Measurements from ENCODE around the gene COL4A6.

COL4A6 gene

DNA sequence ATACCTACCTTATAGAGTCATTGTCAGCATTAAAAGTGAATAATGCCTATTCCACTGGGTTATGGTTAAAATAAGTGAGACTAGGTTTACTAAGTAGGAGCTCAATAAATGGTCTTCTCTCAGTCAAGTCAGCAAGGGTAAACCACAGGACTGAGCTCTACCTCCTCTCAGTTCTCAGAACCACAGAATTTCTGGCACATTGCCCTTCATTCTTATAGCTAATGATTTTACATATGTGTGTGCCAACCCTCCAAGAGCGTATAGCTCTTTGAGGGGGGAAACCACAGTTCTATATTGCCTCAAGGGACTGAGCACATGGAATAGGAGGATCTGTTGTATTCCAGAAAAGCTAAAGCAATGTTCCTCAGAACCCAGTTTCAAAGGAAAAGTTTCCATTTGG lies 221.8 kb downstream of the COL4A6 start:
- no peak for DNase-seq

DNA sequence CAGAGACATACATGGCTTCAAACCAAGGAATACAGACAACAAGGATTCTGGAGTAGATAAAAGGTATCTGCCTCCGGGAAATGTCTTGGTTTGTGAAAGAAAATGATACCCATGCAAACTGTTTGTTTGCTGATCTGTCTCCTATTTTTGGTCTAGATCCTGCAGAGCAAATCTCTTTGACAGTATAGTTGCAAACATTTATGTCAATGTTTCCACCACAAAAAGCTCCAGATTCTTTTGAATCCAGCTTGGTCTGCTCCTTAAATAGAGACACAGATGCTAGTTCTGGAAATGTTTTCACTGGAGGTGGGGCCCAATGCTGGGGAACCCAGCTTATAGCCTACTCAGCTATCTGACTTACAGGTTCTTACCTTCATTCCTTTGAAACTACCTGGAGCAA lies 226.9 kb downstream of the COL4A6 start:
- DNase-seq = no peak

DNA sequence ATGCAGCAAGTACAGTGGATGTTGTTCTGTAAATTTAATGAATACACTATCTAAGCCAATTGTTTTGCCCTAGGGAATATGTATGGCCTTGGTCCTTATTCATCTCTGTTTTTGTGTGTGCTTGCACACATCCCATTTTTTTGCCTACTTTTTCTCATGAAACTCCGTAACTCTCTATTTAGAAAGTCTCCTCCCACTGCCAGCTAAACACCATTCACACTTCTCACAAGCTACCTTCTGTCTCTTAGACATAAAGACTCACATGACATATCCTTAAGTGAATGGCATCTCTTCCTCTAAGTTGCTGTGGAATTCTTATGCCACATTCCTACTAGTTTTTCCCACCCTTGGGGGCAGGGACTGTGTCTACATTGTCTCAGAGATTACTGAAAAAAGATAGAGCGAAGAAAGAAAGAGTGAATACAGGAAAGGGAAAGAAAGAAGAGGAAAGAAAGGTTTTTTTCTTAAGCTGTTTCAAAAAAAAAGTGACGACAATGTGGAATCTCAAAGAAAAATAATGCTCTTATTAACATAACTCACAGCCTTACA lies 229.1 kb downstream of the COL4A6 start:
- DNase-seq = no peak

DNA sequence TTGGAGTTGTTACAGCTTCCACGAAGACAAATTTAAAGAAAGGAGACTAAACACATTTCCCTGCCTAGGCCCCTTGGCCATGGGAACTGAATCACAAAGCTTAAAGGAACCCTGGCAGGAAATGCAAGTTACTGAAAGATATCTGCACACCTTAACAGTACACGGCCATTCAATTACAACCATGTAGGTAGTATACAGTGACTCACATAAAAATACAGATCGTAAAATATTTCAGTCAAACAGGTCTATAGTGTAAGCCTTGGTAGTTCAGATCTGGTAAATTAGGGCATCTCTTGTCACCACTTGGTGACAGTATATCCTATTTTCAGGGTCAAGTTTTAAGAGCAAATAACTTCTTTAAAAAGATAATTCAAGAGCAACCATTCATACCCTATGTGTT lies 234.7 kb downstream of the COL4A6 start:
- no peak for DNase-seq

DNA sequence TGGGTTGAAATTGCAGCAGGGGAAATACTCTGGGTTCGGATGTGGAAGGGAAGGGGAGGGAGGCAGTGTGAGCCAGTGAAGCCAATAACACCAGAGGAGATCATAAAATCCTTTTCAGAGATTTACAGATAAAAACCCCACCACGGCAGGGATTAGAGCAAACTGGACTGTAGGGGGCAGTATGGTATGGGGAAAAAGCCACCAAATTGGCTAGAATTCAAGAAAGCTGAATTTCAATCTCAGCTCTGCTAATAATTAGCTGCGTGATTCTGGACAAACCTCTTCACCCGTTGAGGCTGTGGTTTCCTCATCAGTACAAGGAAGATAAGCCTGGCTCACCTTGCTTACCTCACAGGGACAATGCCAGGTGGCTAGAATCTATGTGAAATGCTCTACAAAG lies 238.5 kb downstream of the COL4A6 start:
- no peak for DNase-seq

DNA sequence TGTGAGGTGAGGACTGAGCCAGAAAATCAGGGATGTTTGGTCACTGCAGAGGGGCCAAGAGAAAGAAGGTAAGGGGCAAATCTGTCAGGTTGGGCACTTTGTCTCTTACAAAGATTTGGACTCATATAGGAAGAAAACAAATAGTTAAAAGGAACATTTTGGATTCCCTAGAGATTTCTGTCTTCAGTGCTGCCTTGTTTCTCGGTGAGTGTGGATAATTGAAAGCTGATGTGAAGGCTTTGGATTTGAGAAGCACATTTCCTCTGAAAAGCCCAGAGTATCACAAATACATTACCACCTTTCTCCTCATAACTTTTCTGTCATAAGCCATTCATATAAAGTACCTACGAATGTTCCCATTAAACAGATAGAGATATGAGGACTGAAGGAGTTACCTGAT lies 239.2 kb downstream of the COL4A6 start:
- no peak for DNase-seq

DNA sequence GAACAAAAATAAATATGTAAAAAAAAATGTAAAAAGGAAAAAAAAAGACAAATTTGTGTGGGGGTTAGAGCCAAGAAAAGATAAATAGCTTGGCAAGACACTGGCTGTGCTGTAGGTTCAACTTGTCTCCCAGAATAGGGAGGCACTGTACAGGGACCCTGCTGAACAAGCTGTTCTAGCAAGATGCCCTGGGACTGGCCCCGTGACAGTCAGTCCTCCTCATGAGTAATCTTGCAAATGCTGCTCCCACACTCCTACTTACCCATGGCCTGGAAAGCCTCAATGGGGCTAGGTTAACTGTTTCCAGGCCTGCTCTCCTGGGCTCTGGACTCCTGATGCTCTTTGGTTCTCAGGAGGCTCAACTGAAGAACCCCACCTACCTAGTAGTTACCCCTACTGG lies 239.8 kb downstream of the COL4A6 start:
- DNase-seq = no peak

DNA sequence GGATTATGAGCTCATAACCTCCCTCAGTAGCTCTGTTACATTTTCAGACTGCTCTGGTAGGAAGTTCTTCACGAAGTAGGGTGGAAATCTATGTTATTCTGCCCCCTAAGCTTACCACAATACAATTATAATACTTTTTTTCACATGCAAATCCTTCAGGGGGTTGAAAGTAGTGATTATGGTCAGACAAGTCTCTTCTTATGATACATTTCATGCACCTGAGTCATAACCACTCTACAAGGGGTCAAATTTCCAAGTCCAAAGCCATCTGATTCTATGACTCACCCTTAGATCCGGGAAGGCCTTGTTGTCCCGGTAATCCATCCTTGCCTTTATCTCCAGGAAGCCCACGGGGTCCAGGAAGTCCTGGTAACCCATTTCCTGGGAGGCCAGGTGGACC lies 251.4 kb downstream of the COL4A6 start:
- no peak for DNase-seq

DNA sequence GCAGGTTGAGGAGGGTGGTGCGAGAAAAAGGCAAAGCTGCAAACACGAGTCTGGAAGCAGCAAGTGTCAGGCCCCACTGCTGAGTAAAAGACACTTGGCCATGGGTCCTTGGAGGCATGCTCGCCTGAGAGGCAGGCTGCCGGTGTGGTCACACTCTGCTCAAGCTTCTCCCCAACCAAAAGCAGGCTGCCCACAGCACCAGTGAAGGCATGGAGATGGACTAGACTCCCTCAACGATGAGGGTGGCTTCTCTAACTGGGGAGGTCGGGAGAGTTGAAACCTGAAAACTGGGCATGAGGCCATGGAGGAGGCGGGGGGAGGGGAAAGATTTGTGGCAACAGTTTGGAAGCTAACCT lies 260.1 kb downstream of the COL4A6 start:
- no peak for DNase-seq

DNA sequence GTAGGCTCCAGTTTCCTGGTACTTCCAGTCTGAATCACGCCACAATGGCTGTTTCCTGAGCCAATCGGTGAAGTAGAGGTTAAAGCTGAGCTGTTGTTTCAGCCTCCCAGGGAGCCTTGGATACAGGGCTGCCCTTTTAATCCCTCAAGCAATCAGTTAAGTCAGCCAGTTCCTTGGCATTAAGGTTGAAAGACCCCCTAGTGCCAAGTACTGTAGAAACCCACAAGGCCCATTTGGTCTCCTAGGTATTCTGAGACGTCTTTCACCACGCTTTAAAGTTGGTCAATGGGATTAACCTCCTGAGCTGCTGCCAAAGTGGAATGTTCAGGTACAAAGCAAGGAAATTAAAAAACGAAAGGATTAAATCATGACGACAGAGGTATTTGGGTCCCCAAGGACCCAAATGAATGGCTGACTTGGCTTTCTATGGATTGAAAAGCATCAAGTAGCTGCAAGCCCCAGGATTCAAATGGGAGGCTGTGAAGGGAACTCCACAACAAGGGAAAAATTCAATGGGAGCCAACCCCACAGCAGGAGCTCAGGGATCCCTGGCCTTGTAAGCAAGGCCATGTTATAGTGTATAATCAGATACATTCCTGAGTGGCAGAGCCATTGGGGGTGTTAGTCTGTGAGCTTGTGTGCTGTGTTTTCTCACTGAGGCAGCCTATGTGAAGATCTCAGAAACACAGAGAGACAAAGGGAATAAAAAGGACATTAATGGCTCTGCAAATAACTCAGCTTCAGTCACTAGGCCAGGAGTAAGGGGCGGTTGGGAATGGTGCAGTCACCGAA lies 260.7 kb downstream of the COL4A6 start:
- no peak for DNase-seq

DNA sequence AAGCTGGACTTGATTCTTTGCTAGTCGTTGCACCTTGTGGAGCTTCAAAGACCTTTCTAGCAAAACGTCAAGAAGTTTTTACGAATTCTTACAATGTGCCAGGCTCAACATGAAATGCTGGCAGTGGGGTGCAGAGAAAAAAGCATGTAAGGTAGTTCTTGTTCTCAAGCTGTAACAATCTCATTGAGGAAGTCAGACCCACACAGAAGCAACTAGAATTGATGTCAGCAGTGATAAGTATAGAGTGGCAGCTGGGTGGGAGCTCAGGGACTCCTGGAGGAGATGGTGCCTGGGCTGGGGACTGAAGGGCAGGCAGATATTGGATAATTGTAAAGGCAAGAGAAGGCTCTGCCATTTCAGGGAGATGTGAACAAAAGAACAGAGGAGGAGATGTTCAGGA lies 264.3 kb downstream of the COL4A6 start:
- DNase-seq = no peak

DNA sequence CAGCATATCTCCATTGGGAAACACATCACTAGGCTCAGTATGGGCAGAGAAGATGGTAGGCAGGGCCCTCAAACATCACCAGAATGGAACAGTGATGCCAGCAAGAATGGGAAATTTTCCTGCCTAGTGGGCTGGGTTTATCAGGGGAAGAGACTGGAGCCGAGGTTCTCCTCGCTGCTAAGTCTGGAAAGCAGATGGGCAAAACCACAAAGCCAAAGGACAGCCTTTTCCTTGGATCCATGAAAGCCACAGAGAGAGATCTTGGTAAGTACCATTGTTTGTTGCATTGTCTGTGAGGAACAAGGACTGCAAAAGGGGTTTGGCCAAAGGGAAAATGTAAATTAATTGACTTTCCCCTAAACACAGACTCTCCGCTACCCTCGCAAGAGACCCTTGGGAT lies 266.6 kb downstream of the COL4A6 start:
- no peak for DNase-seq

DNA sequence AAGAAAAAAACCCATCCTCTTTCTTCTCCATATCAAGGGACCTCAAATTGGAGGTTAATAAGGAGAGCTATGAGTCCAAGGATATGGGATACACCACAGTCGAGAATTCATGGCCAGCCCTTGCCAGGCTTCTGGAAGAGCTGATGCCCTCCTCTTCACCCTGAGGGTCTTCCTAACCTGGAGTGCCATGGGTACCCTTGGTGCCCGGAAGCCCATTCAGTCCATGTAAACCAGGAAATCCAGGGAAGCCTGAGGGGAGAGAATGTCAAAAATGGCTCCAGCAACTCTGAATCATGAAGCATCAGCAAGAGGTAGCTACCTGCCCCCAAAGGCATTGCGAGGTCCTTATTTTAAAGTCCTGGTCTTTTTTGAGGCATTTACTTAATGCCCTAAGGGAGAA lies 268.5 kb downstream of the COL4A6 start:
- no peak for DNase-seq

DNA sequence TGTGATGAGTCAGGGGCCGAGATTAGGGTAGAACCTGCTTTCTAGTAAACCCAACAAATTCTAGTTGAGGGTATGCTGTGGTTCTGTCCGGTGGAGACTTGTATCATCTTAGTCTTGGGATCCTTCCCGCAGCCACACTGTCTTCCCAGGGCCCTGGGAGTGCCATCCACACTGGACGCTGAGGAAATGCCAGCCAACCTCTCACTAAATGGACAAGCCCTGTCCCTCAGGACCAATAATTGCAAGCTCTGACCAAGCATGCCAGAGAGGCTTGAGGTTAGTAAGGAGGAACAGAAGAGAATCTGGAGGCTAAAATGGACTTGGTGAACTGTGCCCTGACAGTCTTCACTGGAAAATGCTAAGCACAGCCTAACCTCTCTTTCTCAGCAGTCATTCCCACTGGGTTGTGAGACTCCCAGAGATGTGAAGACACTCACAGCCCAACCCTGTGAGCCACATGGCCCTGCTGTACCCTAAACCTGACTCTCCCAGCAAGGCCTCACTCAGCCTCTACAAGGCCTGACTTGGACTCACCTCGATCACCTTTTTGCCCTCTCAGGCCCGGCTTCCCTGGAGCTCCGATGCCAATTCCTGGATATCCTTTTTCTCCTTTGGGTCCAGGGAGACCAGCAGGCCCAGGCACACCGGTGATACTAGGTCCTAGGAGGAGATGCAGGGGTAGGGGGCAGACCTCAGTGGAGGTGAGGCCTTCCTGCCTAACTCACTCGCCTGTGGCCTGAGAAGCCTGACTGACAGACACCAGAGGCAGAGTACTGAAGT lies 269.1 kb downstream of the COL4A6 start:
- DNase-seq = no peak

DNA sequence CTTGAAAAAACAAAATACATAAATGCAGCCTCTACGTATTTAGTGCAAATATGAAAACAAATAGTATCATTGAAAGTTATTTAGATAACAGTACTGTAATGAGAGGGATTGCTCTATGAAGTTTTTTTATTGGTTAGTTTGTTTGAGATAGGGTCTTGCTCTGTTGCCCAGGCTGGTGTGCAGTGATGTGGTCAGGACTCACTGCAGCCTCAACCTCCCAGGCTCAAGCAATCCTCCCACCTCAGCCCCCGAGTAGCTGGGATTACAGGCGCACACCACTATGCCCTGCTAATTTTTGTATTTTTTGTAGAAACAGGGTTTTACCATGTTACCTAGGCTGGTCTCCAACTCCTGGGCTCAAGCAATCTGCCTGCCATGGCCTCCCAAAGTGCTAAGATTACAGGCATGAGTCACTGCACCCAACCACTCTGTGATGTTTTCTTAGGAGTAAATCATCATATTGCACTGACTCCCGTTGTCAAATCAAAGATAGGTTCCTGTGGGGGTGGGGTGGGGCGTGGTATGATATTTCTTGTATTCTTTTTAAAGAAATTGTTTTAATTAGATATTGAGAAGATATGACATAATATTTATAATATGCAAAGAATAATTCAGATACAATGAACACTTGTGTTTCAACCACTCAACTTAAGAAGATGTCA lies 270.9 kb downstream of the COL4A6 start:
- no peak for DNase-seq

DNA sequence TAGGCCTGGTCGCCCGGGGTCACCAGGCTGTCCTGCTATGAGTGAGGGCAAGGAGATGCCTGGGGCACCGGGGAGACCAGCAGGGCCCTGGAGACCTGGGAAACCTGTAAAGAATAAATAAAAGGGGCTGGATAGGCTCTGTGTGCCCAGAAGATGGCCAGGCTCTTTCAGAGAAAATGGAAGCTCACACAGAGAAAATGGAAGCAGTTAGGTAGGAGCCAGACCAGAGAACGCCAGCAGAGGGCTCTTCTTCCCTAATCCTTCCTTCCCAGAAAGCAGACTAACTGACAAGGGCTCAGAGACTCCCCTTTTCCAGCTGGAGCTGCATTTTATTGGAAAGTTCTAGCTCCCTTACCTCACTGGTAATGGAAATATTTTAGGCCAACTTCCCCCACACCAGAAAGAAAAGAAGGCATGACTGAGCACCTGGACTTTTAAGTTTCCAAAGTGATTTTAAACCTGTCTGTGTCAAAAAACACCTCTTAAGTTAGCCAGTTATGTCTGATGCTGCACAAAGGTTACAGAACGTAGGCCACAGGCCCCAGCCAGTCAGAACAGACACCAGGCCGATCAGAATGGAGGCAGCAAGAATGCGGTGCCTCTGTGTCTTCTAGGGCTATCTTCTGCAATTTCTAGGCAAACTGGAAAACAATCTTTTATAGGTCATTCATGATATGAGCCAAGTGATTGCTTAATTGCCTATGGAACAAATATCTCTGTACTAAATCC lies 272.7 kb downstream of the COL4A6 start:
- DNase-seq = no peak

DNA sequence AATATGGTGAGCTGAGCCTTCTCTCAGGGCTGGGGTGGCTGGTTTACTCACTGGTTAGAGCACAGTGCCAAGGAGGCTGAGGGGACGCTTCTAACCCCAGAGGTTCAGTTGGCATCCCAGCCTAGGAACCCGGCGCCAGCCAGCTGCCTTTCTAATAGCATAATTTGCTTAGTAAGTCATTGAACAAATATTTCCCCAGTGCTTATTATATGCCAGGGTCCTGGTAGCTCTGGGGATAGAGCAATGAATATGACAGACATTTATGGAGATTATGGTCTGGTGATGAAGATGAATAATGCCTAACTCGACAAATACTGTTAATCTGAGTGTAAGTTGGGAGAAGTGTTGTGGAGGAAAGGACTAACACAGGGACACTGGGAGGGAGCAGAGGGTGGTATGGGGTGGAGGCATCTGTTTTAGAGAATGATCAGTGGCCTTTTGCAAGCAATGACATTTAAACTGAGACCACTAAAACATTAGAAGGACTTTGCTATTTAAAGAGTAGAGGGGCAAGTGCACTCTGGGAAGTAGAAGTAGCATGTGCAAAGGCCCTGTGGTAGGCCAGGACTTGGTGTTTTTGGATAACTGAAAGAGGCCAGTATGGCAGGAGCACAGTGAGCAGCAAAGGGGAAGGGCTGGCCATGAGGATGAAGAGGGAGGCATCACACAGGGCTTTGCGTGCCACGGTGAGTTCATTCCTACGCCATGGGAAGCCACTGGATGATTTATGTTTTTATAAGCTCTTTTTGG lies 274.7 kb downstream of the COL4A6 start:
- DNase-seq = no peak

DNA sequence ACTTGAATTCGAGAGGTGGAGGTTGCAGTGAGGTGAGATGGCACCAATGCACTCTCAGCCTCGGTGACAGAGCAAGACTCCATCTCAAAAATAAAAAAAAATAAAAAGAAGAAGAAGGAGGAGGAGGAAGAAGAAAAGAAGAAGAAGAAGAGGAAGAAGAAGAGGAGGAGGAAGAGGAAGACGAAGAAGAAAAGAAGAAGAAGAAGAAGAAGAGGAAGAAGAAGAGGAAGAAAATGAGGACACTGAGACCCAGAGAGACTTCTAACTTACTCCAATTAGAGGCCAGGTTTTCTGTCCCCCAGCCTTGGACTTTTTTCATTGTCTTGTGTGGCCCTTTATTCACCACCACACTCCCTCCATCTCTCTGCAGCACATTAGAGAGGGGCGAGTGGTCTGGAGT lies 276.0 kb downstream of the COL4A6 start:
- DNase-seq = no peak

DNA sequence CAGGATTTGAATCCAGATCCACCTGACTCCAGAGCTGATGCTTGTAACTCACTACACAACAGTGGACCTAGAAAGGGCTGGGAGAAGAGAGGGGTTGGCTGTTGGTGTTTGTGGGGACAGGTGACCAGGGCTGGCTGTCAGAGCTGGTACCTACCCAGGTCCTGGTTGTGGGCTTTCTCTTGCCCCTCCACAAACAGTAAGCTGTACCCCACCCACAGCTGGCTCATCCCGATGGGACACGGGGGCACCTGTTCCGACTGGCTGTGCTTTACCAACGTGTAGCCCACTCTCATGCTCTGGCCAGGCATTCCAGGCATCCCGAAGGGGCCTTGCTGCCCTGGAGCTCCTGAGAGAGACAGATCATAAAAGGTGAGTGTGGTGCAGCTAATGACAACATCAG lies 277.9 kb downstream of the COL4A6 start:
- no peak for DNase-seq

DNA sequence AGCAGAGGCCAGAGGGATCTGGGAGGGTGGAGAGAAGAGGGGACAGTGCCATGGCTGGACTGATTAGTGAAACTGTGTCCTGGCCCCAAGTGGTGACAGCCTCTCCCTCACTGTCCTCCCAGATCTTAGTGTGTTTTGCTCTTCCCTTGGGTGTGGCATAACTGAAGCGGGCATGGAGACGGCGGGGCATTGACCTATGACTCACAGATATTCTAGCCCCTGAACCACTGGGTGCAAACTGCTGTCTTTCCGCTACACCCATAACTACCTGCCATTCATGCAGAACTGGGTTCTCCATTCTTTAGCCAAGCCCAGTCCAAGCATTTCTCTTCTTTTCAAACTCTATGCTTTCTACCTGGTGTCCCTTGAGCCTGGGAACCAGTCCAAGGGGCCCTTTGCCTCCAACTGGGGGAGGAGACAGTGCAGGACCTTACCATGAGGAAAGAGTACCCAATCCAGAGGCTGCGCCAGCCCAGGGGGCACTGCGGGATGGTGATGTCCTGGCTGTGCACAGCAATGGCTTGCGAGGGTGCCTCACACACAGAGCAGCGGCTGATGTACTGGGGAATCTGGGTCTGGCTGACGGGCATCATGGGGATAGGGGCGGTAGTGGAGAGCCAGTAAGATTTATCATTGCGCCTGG lies 279.1 kb downstream of the COL4A6 start:
- DNase-seq = no peak

DNA sequence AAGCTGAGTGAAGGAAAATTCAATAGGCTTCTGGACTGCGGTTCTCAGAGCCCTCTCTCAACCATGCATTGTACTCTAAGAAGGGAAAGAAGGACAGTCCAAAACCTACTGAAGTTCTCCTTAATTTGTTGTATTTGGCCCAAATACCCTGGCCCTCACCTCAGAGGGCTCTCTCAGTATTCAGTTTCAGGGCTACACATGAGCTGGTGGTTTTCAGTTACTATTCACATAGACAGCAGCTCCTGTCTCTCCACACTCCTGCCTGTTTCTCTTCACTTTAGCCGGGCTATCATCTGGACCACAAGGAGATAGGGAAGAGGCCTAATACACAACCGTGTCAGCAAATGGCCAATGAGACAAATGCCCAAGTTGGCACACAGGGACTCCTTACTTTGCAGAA lies 280.6 kb downstream of the COL4A6 start:
- no peak for DNase-seq

DNA sequence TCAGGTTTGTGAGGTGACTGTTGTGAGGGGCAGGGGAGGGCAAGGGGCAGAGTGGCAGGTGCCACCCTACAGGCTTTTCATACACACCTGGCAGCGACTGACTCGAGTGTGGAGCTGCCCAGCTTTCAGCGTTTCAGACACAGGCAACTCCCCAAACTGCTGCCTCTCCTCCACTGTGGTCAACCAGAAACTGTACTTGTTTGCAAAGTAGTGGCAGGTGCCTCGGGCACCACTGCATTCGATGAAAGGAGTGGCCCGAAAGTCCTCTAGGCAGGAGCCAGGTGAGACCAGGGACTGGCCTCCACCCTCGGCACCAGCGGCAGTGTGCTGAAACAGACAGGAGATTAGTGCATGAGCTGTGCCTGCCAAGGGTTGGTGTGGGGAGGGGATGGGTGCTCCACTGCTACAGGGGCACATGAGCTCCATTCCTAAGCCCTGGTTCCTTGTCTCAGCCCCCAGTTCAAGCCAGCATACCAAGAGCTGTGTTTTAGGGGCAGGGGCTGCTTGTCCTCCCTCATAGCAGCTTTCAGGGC lies 281.2 kb downstream of the COL4A6 start:
- DNase-seq = no peak
